Thoracic aorta (tissue), 2 donors: ENCODE measurements around the gene CDC40. TPM values are rescaled to one million over a fixed set of nuclear protein-coding genes. Genes with fewer than 3 reads are reported as not detected.

ENCODE experiments used
- ATAC-seq: fragments of 150-250 bp; one replicate; pipeline ENCODE4 v1.8.0; 2017; ENCODE audit warnings: low read depth; ENCODE audit not compliant: insufficient number of reproducible peaks, low FRiP score
- DNase-seq: peaks from one replicate; pipeline ENCODE4 v3.0.0-alpha.2; 2020; ENCODE audit warnings: low spot score
- H3K27ac ChIP-seq, 2 donors: fragments of 200-600 bp; sonication (generic); 1 replicate in 1 of 2; 2 replicates in 1 of 2; pipeline ENCODE4 v1.5.1; 2016; ENCODE audit warnings: mild to moderate bottlenecking in 2 of 2, moderate library complexity in 2 of 2
- H3K27me3 ChIP-seq: fragments of 200-600 bp; sonication (generic); replicated peaks from 2 replicates; pipeline ENCODE4 v1.6.0; 2016; ENCODE audit warnings: mild to moderate bottlenecking; ENCODE audit not compliant: insufficient read depth
- H3K36me3 ChIP-seq: fragments of 200-600 bp; sonication (generic); one replicate; pipeline ENCODE4 v1.5.1; 2016
- H3K4me1 ChIP-seq, 2 donors: fragments of 200-600 bp; sonication (generic); 1 replicate in 1 of 2; 2 replicates in 1 of 2; pipeline versions ENCODE4 v1.5.1 to v1.6.0; 2016; ENCODE audit warnings: low read depth in 2 of 2, mild to moderate bottlenecking in 1 of 2; ENCODE audit not compliant: control insufficient read depth in 1 of 2
- H3K4me3 ChIP-seq: fragments of 200-600 bp; sonication (generic); 2 replicates; pipeline ENCODE4 v1.5.1; 2016; ENCODE audit warnings: mild to moderate bottlenecking
- H3K9me3 ChIP-seq: fragments of 200-600 bp; sonication (generic); 2 replicates; pipeline ENCODE4 v1.5.1; 2016
- total RNA-seq, 2 donors: library from RNA; depleted of rRNA; stranded (reverse); fragments of >200 nt; gene quantifications; one replicate each; pipeline versions ENCODE4 v1.1.0 to v1.2.3, GENCODE V29; 2016
- TF ChIP-seq, protein P1 (sequence below): fragments of 200-600 bp; sonication (generic); IDR thresholded peaks from one replicate; pipeline ENCODE4 v1.5.1; 2019; ENCODE audit warnings: antibody characterized with exemption

The CDC40 gene
- total RNA-seq, 2 donors from 2014 or later: 11.2 to 22.2 TPM

DNA sequence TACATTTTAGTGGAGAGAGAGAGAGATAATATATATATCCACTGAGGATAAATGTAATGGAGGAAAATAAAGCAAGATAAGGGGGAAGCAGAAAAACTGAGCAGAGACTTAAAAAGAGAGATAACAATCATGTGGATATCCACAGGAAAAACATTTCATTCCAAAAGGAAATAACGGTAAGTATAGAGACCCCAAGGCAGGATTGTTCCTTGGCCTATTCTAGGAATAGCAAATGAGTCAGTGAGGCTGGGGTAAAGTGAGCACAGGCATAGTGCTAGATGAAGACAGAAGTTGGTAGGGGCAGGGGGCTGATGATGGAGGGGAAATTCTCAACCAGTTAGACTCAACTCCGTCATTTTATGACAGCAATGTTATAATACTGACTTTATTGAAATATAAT, 11.2 kb downstream of the CDC40 start:
- DNase-seq: no peak

DNA sequence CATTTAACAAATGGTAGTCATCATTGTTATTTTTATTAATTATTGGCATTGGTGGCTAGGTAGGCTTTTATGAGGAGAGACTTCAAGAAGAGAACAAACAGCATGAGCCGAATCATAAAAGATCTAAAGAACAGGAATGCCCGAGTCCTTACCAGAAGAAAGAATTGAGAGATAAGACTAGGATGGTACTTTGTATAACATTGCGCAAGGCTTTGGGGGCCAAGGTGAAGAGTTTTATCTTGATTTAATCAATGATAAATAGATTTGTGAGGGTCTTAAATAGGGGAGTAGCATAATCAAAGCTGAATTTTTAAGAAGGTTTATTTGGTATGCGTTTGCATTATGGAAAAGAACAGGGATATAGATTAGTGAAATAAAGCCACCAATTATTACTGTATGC, 15.4 kb downstream of the CDC40 start:
- no peak overlapping the region for H3K27ac ChIP-seq
- H3K36me3 ChIP-seq: peaks cover 6% of the 10 kb centered on the region
- no peaks in the 10 kb centered on the region for H3K27me3 ChIP-seq
- TF ChIP-seq, protein P1, sequence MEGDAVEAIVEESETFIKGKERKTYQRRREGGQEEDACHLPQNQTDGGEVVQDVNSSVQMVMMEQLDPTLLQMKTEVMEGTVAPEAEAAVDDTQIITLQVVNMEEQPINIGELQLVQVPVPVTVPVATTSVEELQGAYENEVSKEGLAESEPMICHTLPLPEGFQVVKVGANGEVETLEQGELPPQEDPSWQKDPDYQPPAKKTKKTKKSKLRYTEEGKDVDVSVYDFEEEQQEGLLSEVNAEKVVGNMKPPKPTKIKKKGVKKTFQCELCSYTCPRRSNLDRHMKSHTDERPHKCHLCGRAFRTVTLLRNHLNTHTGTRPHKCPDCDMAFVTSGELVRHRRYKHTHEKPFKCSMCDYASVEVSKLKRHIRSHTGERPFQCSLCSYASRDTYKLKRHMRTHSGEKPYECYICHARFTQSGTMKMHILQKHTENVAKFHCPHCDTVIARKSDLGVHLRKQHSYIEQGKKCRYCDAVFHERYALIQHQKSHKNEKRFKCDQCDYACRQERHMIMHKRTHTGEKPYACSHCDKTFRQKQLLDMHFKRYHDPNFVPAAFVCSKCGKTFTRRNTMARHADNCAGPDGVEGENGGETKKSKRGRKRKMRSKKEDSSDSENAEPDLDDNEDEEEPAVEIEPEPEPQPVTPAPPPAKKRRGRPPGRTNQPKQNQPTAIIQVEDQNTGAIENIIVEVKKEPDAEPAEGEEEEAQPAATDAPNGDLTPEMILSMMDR: no peak
- H3K9me3 ChIP-seq: no peaks in the 10 kb centered on the region
- no peak overlapping the region for H3K4me3 ChIP-seq
- peaks cover 0 to 2% of the 10 kb centered on the region in 2 donors for H3K4me1 ChIP-seq
- no peak for DNase-seq
- ATAC-seq: no peak

More for the DNA sequence above, 11.2 kb downstream of the CDC40 start:
- H3K27me3 ChIP-seq: no peaks in the 10 kb centered on the region
- no peak overlapping the region for H3K27ac ChIP-seq
- H3K9me3 ChIP-seq: no peaks in the 10 kb centered on the region
- peaks cover 7 to 15% of the 10 kb centered on the region in 2 donors for H3K4me1 ChIP-seq
- peaks cover 6% of the 10 kb centered on the region for H3K36me3 ChIP-seq
- no peak overlapping the region for H3K4me3 ChIP-seq
- TF ChIP-seq, protein P1: no peak
- no peak for ATAC-seq

DNA sequence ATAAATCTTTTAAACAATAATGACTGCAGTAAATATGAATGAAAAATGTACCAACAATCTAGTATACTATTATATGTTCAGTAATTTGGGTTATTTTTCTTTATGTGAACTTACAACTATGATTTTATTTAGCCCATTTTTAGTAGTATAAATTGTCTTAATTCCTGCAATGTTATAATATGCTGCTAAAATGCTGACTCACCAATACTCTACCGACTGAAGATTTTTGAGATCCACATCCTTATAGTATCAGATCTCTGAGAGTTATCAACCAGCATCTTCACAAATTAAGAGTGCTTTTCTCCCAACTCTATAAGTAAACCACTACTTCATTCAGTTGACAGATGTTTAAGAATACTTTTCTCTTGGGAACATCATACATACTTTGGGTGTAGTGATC, 16.6 kb downstream of the CDC40 start:
- TF ChIP-seq, protein P1: no peak
- Histone ChIP-seq H3K4me1 (peaks cover 0 to 8% of the 10 kb centered on the region in 2 donors), H3K9me3 (no peaks in the 10 kb centered on the region), H3K36me3 (peaks cover 6% of the 10 kb centered on the region), H3K27ac (no peak overlapping the region), H3K27me3 (no peaks in the 10 kb centered on the region), H3K4me3 (no peak overlapping the region)
- no peak for DNase-seq
- ATAC-seq: no peak

DNA sequence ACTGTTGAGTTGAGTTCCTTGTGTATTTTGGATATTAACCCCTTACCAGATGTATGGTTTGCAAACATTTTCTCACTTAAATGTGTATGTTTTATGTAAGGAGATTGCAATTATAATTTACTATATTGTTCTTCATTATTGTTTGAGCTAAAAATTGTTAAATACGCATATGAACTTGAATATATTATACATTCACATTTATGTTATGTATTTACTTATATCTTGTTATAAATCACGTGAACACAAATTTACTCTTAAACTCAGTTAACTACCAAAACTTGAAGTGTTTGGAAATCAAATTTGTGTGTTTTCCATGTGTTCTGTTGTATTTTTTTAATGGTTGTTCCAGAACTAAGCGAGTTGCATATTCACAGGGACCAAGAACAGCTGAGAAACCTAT, 18.3 kb downstream of the CDC40 start:
- Histone ChIP-seq H3K36me3 (peaks cover 3% of the 10 kb centered on the region), H3K27me3 (no peaks in the 10 kb centered on the region), H3K4me3 (no peak overlapping the region), H3K27ac (no peak overlapping the region), H3K9me3 (no peaks in the 10 kb centered on the region), H3K4me1 (peaks cover 0 to 8% of the 10 kb centered on the region in 2 donors)
- no peak for DNase-seq
- TF ChIP-seq, protein P1: no peak
- no peak for ATAC-seq

DNA sequence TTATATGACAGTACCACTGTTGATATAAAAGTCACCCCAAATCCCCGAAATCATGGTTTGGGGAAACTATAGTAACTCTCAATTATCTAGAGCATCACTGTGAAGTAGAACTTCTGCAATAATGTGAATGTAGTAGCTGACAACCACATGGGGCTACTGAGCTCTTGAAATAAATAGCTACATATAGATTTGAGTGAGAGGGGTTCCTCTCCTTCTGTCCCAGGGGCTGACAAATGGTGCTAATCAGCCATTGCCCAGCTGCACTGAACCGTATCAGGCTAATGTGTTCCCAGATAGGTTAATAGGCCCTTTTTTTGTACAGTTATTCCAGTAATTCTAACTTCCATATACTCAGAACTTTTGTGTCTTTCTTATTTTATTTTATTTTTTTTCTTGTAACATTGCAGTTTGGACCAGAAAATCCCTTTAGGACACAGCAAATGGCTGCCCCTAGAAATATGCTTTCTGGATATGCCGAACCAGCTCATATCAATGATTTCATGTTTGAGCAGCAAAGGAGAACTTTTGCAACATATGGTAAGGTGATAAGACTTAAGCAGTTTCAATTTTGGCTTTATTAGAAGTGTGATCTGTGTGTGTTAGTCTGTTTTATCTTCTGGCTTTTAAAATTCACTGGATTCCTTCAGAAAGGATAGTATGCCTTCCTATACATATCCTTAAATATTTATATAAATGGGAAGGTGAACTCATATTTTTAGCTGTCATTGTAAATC, 21.1 kb downstream of the CDC40 start:
- no peak for ATAC-seq
- TF ChIP-seq, protein P1: no peak
- peaks cover 0 to 8% of the 10 kb centered on the region in 2 donors for H3K4me1 ChIP-seq

More for the DNA sequence above, 21.1 kb downstream of the CDC40 start:
- no peak overlapping the region for H3K27ac ChIP-seq
- no peaks in the 10 kb centered on the region for H3K27me3 ChIP-seq
- H3K4me3 ChIP-seq: no peak overlapping the region
- no peaks in the 10 kb centered on the region for H3K36me3 ChIP-seq
- H3K9me3 ChIP-seq: no peaks in the 10 kb centered on the region
- DNase-seq: no peak
